ENCODE results near the gene FHIT.
"Not testable (repeated sequence)": the region's sequence is repeated elsewhere in the genome, so short reads cannot be mapped to it uniquely, and the experiment has no call there.

The FHIT gene

GRCh38 chr3:60913474-60913873 is 337.8 kb downstream of the FHIT start:
- no peak for DNase-seq

GRCh38 chr3:60912876-60913275 is 338.4 kb downstream of the FHIT start:
- no peak for DNase-seq

- DNase-seq = no peak
Measured at GRCh38 chr3:60912142-60912541, 339.1 kb downstream of the FHIT start.

GRCh38 chr3:60909526-60909925 is 341.7 kb downstream of the FHIT start:
- no peak for DNase-seq

GRCh38 chr3:60906283-60906682 is 345.0 kb downstream of the FHIT start:
- no peak for DNase-seq

- no peak for DNase-seq
Measured at GRCh38 chr3:60898321-60898720, 352.9 kb downstream of the FHIT start.

GRCh38 chr3:60893946-60894345 is 357.3 kb downstream of the FHIT start:
- DNase-seq = no peak

- no peak for DNase-seq
Measured at GRCh38 chr3:60890226-60890625, 361.0 kb downstream of the FHIT start.

GRCh38 chr3:60888952-60889351 is 362.3 kb downstream of the FHIT start:
- DNase-seq = not testable (repeated sequence)

GRCh38 chr3:60887574-60887973 is 363.7 kb downstream of the FHIT start:
- no peak for DNase-seq

- DNase-seq = no peak
Measured at GRCh38 chr3:60886518-60886917, 364.7 kb downstream of the FHIT start.

GRCh38 chr3:60884005-60884404 is 367.2 kb downstream of the FHIT start:
- no peak for DNase-seq

- DNase-seq = no peak
Measured at GRCh38 chr3:60877188-60877587, 374.1 kb downstream of the FHIT start.

GRCh38 chr3:60870396-60870795 is 380.9 kb downstream of the FHIT start:
- DNase-seq = no peak

- no peak for DNase-seq
Measured at GRCh38 chr3:60867200-60867599, 384.1 kb downstream of the FHIT start.

GRCh38 chr3:60856257-60857046 is 394.8 kb downstream of the FHIT start:
- DNase-seq = no peak

GRCh38 chr3:60855250-60855649 is 396.0 kb downstream of the FHIT start:
- DNase-seq = no peak

- no peak for DNase-seq
Measured at GRCh38 chr3:60854791-60855190, 396.5 kb downstream of the FHIT start.

GRCh38 chr3:60847791-60848190 is 403.5 kb downstream of the FHIT start:
- no peak for DNase-seq

- no peak for DNase-seq
Measured at GRCh38 chr3:60844256-60844655, 407.0 kb downstream of the FHIT start.

- no peak for DNase-seq
Measured at GRCh38 chr3:60841355-60841754, 409.9 kb downstream of the FHIT start.

GRCh38 chr3:60839246-60839645 is 412.0 kb downstream of the FHIT start:
- DNase-seq = no peak

GRCh38 chr3:60835796-60836195 is 415.5 kb downstream of the FHIT start:
- no peak for DNase-seq

- no peak for DNase-seq
Measured at GRCh38 chr3:60829058-60829457, 422.2 kb downstream of the FHIT start.

- DNase-seq = no peak
Measured at GRCh38 chr3:60827666-60828065, 423.6 kb downstream of the FHIT start.

All from T-helper 1 cell (primary cell).